PFSK-1 (cell line): Measurements from ENCODE around the gene APLP1.

Experiments
- FOXP2 ChIP-seq: optimal IDR thresholded peaks from 2 replicates; pipeline ENCODE3; 2011; ENCODE audit warnings: borderline replicate concordance, control low read depth, inconsistent platforms; ENCODE audit not compliant: insufficient read depth; ENCODE audit errors: extremely low read length, extremely low read depth
- POLR2AphosphoS5 ChIP-seq: IDR thresholded peaks from 2 replicates; pipeline ENCODE4 v1.6.1; 2012; ENCODE audit warnings: low read depth, mild to moderate bottlenecking, control low read depth, low read length, moderate library complexity
- SIN3A ChIP-seq: IDR thresholded peaks from 2 replicates; pipeline ENCODE4 v1.6.1; 2012; ENCODE audit warnings: mild to moderate bottlenecking, low read length, moderate library complexity, borderline replicate concordance; ENCODE audit not compliant: insufficient read depth
- TAF1 ChIP-seq: IDR thresholded peaks from 2 replicates; pipeline ENCODE4 v1.6.1; 2012; ENCODE audit warnings: low read length, control low read depth, borderline replicate concordance; ENCODE audit not compliant: insufficient read depth
- TF ChIP-seq, protein P1 (sequence below), 2 experiments: IDR thresholded peaks; 2 replicates each; pipeline versions ENCODE4 v1.6.1 to v1.8.0; 2011 to 2012; ENCODE audit warnings: low read depth in 2 of 2, low read length in 2 of 2, control low read depth in 1 of 2, inconsistent platforms in 1 of 2, mild to moderate bottlenecking in 1 of 2, moderate library complexity in 1 of 2; ENCODE audit not compliant: insufficient read depth in 1 of 2

APLP1 gene

GRCh38 chr19:35843676-35844481 lies 24.5 kb upstream of the APLP1 start:
- TF ChIP-seq FOXP2 (no peak), TAF1 (no peak), SIN3A (no peak)
- TF ChIP-seq, protein P1, sequence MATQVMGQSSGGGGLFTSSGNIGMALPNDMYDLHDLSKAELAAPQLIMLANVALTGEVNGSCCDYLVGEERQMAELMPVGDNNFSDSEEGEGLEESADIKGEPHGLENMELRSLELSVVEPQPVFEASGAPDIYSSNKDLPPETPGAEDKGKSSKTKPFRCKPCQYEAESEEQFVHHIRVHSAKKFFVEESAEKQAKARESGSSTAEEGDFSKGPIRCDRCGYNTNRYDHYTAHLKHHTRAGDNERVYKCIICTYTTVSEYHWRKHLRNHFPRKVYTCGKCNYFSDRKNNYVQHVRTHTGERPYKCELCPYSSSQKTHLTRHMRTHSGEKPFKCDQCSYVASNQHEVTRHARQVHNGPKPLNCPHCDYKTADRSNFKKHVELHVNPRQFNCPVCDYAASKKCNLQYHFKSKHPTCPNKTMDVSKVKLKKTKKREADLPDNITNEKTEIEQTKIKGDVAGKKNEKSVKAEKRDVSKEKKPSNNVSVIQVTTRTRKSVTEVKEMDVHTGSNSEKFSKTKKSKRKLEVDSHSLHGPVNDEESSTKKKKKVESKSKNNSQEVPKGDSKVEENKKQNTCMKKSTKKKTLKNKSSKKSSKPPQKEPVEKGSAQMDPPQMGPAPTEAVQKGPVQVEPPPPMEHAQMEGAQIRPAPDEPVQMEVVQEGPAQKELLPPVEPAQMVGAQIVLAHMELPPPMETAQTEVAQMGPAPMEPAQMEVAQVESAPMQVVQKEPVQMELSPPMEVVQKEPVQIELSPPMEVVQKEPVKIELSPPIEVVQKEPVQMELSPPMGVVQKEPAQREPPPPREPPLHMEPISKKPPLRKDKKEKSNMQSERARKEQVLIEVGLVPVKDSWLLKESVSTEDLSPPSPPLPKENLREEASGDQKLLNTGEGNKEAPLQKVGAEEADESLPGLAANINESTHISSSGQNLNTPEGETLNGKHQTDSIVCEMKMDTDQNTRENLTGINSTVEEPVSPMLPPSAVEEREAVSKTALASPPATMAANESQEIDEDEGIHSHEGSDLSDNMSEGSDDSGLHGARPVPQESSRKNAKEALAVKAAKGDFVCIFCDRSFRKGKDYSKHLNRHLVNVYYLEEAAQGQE (IDR thresholded peaks at IDR 0.05; ENCODE audit: insufficient read depth in 1 of 2, low read depth in 2 of 2, low read length in 2 of 2): no peak

DNA sequence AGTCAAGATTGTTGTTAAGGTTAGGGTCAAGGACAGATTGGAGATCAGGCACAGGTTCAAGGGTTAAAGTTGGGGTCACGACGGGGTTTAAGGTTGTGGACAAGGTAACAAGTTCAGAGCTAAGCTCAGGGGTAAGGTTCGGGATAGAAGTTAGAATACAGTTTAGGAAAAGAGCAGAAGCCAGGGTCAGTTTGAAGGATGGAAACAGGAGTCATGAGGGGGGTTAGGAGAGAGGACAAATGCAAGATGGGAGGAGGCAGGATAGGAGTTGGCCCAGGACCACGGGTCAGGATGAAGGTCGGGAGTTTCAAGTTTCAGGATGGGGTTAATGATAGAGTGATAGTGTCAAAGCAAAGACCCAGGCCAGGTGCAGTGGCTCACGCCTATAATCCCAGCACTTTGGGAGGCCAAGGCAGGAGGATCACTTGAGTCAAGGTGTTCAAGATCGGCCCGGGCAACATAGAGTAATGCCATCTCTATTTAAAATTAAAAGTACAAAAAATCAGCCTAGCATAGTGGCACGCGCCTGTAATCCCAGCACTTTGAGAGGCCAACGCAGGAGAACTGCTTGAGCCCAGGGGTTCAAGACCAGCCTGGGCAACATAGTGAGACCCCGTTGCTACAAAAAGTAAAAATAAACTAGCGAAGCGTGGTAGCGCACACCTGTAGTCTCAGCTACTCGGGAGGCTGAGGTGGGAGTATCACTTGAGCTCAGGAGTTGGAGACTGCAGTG lies 23.7 kb upstream of the APLP1 start:
- TF ChIP-seq SIN3A: no peak
- no peak for TF ChIP-seq POLR2AphosphoS5
- no peak for TF ChIP-seq FOXP2
- no peak for TF ChIP-seq TAF1
- TF ChIP-seq, protein P1 (IDR thresholded peaks at IDR 0.05; ENCODE audit: insufficient read depth in 1 of 2, low read depth in 2 of 2, low read length in 2 of 2): no peak

- TF ChIP-seq SIN3A (no peak), POLR2AphosphoS5 (no peak), TAF1 (no peak), FOXP2 (no peak)
- TF ChIP-seq, protein P1 (IDR thresholded peaks at IDR 0.05; ENCODE audit: insufficient read depth in 1 of 2, low read depth in 2 of 2, low read length in 2 of 2): no peak; a peak in 2 of 4 replicates
Measured at GRCh38 chr19:35845215-35846037, 22.9 kb upstream of the APLP1 start.

DNA sequence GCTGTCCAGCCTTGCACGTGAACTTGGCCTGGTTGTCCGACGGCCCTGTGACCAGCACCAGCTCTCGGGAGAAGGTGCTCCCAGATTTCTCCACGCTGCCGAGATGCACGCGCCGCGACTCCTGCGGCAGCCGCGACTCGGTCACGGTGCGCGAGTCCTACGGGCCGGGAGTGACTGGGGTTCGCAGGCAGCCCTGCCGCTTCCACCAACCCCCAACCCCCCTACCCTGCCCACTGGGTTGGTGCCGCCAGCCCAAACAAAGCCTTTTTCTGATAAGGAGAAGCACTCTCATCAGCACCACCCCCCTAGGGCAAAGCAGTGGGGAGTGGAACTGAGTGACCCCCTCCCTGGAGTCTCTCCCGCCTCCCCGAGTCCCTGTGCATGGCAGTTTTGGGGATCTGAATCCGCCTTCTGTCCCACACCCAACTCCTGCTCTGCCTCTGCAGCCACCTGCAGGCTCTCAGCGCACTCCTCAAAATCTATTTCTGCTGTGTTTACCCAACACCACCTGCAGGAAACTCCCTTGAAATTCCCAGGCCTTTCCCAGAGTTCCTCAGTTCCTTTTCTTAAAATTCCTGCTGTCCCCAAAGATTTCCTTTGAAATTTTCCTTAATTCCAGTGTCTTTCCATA lies 22.2 kb upstream of the APLP1 start:
- TF ChIP-seq TAF1 (no peak), SIN3A (no peak), FOXP2 (no peak)
- TF ChIP-seq, protein P1 (IDR thresholded peaks at IDR 0.05; ENCODE audit: insufficient read depth in 1 of 2, low read depth in 2 of 2, low read length in 2 of 2): peak in 1 of 2 experiments; percentile 57; a peak in 1 of 4 replicates
